Omental fat pad (tissue), 4 donors: ENCODE measurements around the gene NTNG1. TPM values are rescaled to one million over a fixed set of nuclear protein-coding genes. Genes with fewer than 3 reads are reported as not detected.
"Not testable (repeated sequence)": the region's sequence is repeated elsewhere in the genome, so short reads cannot be mapped to it uniquely, and the experiment has no call there.

Source experiments
- ATAC-seq: fragments of 150-250 bp; one replicate; pipeline ENCODE4 v1.9.1; 2016; ENCODE audit warnings: mild to moderate bottlenecking, moderate library complexity; ENCODE audit not compliant: low FRiP score
- DNase-seq: peaks from one replicate; pipeline ENCODE4 v3.0.0-alpha.2; 2019; ENCODE audit warnings: low spot score
- CTCF ChIP-seq, 3 donors: fragments of 450-650 bp; IDR thresholded peaks; one replicate each; pipeline ENCODE4 v1.5.1; 2016 to 2017; ENCODE audit warnings: antibody characterized with exemption in 3 of 3, mild to moderate bottlenecking in 3 of 3, moderate library complexity in 2 of 3
- total RNA-seq, 4 donors: library from RNA; depleted of rRNA; stranded (reverse); fragments of >200 nt; gene quantifications; one replicate each; pipeline ENCODE4 v1.1.0, GENCODE V29; 2016

NTNG1 gene
- total RNA-seq, 4 donors from 2014 or later: 1.3 to 28.5 (median 6.6) TPM

- no peak for TF ChIP-seq CTCF (IDR thresholded peaks at IDR 0.05)
- no peak for DNase-seq
- ATAC-seq: no peak
Observed at GRCh38 chr1:107232426-107232825, 91.6 kb downstream of the NTNG1 start.

GRCh38 chr1:107236760-107237159, 95.9 kb downstream of the NTNG1 start:
- not testable (repeated sequence) for ATAC-seq, DNase-seq

GRCh38 chr1:107243461-107243860, 102.6 kb downstream of the NTNG1 start:
- ATAC-seq (no peak), DNase-seq (no peak)
- TF ChIP-seq CTCF (IDR thresholded peaks at IDR 0.05): no peak

- TF ChIP-seq CTCF (IDR thresholded peaks at IDR 0.05): no peak
- DNase-seq (no peak), ATAC-seq (no peak)
Observed at GRCh38 chr1:107244709-107245500, 104.1 kb downstream of the NTNG1 start.

GRCh38 chr1:107246775-107247345, 106.0 kb downstream of the NTNG1 start:
- TF ChIP-seq CTCF (IDR thresholded peaks at IDR 0.05): no peak
- ATAC-seq: no peak
- DNase-seq: no peak

- ATAC-seq (no peak), DNase-seq (no peak)
- no peak for TF ChIP-seq CTCF (IDR thresholded peaks at IDR 0.05)
Observed at GRCh38 chr1:107247679-107248078, 106.8 kb downstream of the NTNG1 start.

- TF ChIP-seq CTCF (IDR thresholded peaks at IDR 0.05): no peak
- DNase-seq (no peak), ATAC-seq (no peak)
Observed at GRCh38 chr1:107250169-107250568, 109.3 kb downstream of the NTNG1 start.
